Choroid plexus epithelial cell (primary cell): Measurements from ENCODE around the gene GC.
A peak's percentile ranks its signal among the peaks of the same experiment; 100 is the strongest.
"Not testable (repeated sequence)": the region's sequence is repeated elsewhere in the genome, so short reads cannot be mapped to it uniquely, and the experiment has no call there.

Experiments used
- DNase-seq: peaks from one replicate; pipeline ENCODE4 v3.0.0-alpha.2; 2010; ENCODE audit warnings: low read depth
- H3K4me3 ChIP-seq: 2 replicates; pipeline ENCODE4 v1.5.1; 2011; ENCODE audit warnings: low read depth, mild to moderate bottlenecking, control low read depth, low read length, moderate library complexity
- TF ChIP-seq, protein P1 (sequence below): conservative IDR thresholded peaks from 2 replicates; pipeline ENCODE4 v1.5.1; 2011; ENCODE audit warnings: low read depth, mild to moderate bottlenecking, control low read depth, inconsistent platforms, low read length, moderate library complexity

The GC gene

DNA sequence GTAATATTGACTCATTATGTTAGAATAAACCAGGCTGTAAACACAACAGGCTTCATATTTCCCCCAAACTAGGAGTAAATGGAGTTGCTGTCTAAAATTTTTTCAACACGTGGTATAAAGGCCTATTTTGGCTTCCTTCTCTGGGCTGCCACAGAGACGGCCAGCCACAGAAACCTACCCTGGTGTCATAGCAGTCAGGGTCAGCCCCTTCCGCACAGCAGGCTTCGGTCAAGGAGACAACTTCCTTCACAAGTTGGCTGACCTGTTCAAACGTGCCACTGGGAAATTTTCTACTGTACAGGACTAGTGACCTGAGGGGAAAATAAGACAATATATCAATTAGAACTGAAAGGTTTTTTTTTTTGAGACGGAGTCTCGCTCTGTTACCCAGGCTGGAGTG, 15.8 kb downstream of the GC start:
- H3K4me3 ChIP-seq = no peak overlapping the region
- DNase-seq = no peak
- TF ChIP-seq, protein P1, sequence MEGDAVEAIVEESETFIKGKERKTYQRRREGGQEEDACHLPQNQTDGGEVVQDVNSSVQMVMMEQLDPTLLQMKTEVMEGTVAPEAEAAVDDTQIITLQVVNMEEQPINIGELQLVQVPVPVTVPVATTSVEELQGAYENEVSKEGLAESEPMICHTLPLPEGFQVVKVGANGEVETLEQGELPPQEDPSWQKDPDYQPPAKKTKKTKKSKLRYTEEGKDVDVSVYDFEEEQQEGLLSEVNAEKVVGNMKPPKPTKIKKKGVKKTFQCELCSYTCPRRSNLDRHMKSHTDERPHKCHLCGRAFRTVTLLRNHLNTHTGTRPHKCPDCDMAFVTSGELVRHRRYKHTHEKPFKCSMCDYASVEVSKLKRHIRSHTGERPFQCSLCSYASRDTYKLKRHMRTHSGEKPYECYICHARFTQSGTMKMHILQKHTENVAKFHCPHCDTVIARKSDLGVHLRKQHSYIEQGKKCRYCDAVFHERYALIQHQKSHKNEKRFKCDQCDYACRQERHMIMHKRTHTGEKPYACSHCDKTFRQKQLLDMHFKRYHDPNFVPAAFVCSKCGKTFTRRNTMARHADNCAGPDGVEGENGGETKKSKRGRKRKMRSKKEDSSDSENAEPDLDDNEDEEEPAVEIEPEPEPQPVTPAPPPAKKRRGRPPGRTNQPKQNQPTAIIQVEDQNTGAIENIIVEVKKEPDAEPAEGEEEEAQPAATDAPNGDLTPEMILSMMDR = no peak

DNA sequence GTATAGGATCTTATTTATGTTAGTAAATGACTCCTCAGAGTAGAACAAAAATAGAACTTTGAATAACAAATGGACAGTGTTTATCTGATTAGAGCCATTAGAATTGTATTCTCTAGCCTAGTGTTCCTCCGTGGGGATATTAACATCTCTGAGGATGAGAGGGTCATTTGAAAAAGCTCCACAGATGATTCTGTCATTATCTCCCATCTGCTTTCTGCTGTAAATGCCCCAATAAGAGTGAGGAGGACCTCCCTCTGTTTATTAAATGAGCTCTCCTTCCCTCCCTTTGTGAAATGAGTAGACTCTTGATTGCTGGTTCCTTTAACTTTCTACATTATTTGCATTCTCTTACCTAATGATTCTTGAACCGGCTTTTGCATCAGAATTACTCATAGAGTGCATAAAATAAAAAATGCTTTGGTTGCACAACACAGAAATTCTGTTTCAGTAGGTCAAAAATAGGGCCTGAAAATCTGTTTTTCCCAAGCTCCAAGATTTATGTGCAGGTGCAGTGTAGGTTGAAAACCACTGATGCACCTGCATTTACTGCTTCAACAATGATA, 18.0 kb downstream of the GC start:
- no peak overlapping the region for H3K4me3 ChIP-seq
- TF ChIP-seq, protein P1 = no peak
- no peak for DNase-seq

DNA sequence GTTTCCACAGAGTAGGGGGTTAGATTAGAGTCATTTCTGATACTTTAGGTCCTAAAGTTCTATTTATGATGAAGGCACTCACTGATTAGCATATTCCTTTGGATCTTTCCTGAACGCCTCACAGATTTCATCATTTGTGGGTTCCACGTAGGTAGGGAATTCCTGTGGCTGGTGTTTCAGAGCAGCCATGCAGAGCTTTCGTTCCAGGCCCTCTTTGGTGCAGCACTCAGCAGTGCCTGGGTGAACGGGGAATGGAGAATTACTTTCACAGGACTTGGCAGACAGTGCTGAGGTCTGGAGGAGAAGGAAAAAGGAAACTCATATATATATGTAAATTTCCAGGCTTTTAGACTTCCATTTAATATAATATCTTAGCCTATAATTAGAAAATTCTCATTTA, 18.5 kb downstream of the GC start:
- H3K4me3 ChIP-seq = no peak overlapping the region
- peak; percentile 1 for DNase-seq
- TF ChIP-seq, protein P1 = no peak

- DNase-seq = no peak
- TF ChIP-seq, protein P1 = no peak
- H3K4me3 ChIP-seq = no peak overlapping the region
Measured at GRCh38 chr4:71752383-71753042, 31.4 kb downstream of the GC start.

DNA sequence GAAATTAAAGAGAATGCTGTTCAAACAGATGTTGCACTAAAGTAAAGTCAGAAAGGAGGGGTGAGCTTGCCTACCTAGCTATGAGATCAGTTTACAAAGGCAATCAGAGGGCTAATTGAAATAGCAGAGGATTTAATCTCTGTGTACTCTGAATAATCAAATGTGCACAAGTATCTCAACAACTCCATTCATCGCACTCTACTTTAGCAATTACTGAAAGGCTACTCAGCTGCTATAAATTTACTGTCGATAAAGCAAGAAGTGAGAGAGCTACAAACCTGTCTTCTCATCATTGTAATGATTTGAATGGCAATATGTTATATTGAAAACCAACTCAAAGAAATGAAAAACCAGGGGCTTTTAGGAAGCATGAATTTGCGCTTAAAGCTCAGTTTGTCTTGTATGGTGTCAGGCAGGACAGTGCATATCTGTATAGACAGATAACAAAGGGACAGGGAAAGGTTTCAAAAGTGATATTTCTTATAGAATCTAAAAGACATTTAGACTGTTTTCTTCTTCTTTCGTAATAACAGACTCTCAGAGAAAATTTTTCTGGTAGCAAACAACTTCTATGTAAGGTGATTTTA, 34.8 kb downstream of the GC start:
- TF ChIP-seq, protein P1 = no peak
- no peak overlapping the region for H3K4me3 ChIP-seq
- DNase-seq = no peak

- no peak overlapping the region for H3K4me3 ChIP-seq
- TF ChIP-seq, protein P1 = no peak
- no peak for DNase-seq
Measured at GRCh38 chr4:71746379-71746778, 37.5 kb downstream of the GC start.

DNA sequence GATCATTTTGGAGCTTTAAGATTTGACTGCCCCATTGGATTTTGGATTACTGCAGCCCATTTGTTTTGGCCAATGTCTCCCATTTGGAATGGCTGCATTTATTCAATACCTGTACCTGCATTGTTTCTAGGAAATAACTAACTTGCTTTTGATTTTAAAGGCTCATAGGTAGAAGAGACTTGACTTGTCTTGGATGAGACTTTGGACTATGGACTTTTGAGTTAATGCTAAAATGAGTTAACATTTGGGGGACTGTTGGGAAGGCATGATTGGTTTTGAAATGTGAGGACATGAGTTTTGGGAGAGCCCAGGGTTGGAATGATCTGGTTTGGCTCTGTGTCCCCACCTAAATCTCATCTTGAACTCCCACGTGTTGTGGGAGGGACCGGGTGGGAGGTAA, 45.1 kb downstream of the GC start:
- DNase-seq, H3K4me3 ChIP-seq: not testable (repeated sequence)
